Fibroblast of villous mesenchyme (primary cell): Measurements from ENCODE around the gene MBNL1. TPM values are rescaled to one million over a fixed set of nuclear protein-coding genes. Genes with fewer than 3 reads are reported as not detected.

Experiments
- DNase-seq: peaks from one replicate; pipeline ENCODE4 v3.0.0-alpha.2; 2010; ENCODE audit warnings: low read depth
- H3K4me3 ChIP-seq: 2 replicates; pipeline ENCODE4 v1.5.1; 2011; ENCODE audit warnings: low read depth, mild to moderate bottlenecking, low read length
- total RNA-seq: library from RNA; depleted of rRNA; stranded (reverse); fragments of >200 nt; gene quantifications from 2 replicates; pipeline ENCODE4 v1.2.3, GENCODE V29; 2012
- TF ChIP-seq, protein P1 (sequence below): IDR thresholded peaks from 2 replicates; pipeline ENCODE4 v1.5.1; 2012; ENCODE audit warnings: low read depth, mild to moderate bottlenecking, low read length; ENCODE audit not compliant: insufficient read depth

Gene MBNL1
- total RNA-seq, 1 donor, result 440 TPM

- TF ChIP-seq, protein P1, sequence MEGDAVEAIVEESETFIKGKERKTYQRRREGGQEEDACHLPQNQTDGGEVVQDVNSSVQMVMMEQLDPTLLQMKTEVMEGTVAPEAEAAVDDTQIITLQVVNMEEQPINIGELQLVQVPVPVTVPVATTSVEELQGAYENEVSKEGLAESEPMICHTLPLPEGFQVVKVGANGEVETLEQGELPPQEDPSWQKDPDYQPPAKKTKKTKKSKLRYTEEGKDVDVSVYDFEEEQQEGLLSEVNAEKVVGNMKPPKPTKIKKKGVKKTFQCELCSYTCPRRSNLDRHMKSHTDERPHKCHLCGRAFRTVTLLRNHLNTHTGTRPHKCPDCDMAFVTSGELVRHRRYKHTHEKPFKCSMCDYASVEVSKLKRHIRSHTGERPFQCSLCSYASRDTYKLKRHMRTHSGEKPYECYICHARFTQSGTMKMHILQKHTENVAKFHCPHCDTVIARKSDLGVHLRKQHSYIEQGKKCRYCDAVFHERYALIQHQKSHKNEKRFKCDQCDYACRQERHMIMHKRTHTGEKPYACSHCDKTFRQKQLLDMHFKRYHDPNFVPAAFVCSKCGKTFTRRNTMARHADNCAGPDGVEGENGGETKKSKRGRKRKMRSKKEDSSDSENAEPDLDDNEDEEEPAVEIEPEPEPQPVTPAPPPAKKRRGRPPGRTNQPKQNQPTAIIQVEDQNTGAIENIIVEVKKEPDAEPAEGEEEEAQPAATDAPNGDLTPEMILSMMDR, result no peak
- no peak for DNase-seq
- no peak overlapping the region for H3K4me3 ChIP-seq
These were observed 7.4 kb upstream of the MBNL1 start for GRCh38 chr3:152261329-152261728.

DNA sequence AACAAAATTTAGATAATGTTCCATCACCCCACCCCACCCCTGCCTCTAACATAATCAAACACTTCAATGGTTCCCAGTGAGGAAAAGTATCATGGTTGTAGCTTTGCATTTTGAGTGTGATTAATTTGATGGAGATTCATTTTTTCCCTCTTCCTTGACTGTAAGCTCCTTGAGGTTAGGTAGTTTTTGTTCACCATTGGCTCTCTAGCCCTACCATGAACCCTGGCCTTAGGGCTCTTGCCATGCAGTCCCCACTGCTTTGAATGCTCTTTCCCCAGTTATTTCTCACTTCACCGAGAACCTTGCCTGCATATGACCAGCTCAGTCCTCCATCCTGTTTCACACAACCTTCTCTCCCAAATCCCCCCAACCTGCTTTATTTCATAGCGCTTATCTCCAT is 5.0 kb upstream of the MBNL1 start:
- H3K4me3 ChIP-seq, result no peak overlapping the region
- DNase-seq, result no peak
- TF ChIP-seq, protein P1, result no peak

DNA sequence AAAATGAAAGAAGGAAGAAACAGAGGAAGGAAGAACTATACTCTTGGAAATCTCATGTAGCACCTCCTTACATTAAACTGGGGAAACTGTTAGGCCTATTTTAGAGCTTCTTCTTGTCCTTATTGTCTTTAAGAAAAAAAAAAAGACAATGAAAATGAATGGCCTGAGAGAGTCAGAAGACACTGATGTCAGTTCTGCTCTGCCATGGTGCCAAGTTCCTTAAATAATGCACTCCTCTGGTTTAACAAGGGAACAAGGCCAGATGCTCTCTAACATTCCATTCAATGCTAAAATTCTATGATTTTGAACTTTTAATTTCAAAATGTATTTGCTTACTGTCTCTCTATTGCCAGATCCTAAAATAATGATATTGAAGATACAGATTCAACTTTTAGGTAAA is 4.4 kb upstream of the MBNL1 start:
- DNase-seq, result no peak
- no peak overlapping the region for H3K4me3 ChIP-seq
- TF ChIP-seq, protein P1, result no peak

DNA sequence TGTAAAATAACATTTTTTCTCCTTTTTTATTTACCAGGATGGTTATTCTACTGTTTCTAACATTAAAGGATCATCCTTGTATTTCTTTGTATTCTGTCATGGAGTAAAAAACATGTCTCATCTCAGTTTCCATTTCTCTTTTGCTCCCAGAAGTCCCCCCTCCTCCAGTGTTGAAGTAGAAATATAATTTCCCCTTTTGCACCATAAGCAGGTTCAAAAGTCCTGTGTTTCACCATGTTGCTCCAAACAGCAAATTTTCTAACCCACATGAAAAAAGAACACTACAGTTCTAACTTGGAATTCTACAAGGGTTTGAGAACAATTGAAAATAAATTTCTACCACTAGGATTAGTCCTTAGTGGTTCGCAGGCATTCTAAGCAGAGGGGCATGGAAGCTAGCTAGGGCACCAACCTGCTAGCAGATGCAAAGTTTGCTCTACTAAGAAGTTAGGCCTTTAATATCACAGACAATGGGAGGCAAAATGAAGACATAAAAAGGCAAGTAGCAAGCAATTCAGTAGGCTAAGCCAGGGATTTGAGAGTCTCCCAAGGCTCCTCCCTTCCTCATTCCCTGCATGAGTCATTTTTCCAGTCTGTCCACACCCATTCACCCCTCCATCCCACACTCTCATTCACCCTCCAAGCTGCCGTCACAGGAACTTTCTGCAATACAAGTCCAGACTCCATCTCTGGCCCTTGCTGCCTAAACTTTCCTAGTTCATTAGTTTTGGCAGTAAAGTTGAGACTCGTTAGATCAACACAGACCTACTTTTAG is 2.3 kb upstream of the MBNL1 start:
- H3K4me3 ChIP-seq, result no peak overlapping the region
- TF ChIP-seq, protein P1, result peak; percentile 5
- DNase-seq, result peak; percentile 98

GRCh38 chr3:152267831-152268554 is 736 bp upstream of the MBNL1 start:
- TF ChIP-seq, protein P1, result no peak
- H3K4me3 ChIP-seq, result peak overlapping the region; percentile 69
- no peak for DNase-seq

DNA sequence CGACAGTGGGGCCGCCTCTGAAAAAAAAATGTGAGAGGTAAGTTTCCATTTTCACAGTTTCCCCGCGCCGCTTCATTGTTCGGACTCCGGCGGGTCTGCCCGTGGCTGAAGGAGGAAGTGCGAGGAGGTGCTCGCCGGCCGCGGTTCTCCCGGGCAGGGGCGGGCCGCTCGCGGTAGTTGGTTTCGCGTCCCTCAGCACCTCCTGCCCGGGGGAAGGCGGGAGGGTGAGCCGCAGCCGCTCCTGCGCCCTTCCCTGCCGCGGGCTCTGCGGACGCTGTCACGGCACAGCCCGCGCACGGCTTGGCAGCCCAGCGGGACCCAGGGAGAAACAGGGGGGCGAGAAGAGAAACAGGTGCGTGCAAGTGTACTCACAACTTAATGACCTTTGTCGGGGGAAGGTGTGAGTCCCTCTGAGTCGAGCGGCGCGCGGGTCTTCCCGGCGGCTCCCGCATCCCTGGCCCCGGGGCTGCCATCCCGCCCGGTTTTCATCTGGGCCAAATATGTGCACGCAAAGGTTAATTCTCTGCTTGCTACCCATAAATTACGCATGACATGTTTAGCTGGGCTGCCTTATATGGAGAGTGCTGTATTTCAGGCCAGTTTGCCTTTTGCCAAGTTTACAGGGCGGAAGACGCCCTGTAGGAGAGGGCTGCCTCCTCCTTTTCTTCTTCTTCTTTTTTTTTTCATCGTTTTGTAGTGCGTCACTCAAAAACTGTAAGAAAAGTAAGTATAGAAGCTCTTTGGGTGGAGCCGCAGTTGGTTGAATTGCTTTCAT is 514 bp downstream of the MBNL1 start:
- H3K4me3 ChIP-seq, result peak overlapping the region; percentile 69
- peak; percentile 95 for DNase-seq
- TF ChIP-seq, protein P1, result no peak
